ENCODE results near the gene NDUFS6.

- TF ChIP-seq, protein P1, sequence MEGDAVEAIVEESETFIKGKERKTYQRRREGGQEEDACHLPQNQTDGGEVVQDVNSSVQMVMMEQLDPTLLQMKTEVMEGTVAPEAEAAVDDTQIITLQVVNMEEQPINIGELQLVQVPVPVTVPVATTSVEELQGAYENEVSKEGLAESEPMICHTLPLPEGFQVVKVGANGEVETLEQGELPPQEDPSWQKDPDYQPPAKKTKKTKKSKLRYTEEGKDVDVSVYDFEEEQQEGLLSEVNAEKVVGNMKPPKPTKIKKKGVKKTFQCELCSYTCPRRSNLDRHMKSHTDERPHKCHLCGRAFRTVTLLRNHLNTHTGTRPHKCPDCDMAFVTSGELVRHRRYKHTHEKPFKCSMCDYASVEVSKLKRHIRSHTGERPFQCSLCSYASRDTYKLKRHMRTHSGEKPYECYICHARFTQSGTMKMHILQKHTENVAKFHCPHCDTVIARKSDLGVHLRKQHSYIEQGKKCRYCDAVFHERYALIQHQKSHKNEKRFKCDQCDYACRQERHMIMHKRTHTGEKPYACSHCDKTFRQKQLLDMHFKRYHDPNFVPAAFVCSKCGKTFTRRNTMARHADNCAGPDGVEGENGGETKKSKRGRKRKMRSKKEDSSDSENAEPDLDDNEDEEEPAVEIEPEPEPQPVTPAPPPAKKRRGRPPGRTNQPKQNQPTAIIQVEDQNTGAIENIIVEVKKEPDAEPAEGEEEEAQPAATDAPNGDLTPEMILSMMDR (IDR thresholded peaks at IDR 0.05; ENCODE audit: control extremely low read depth in 1 of 3, insufficient read depth in 1 of 3, low read depth in 1 of 3, low read length in 3 of 3): no peak
- TF ChIP-seq MAX (IDR thresholded peaks at IDR 0.05) (no peak), EP300 (IDR thresholded peaks at IDR 0.05; ENCODE audit: borderline replicate concordance in 1 of 2, low read depth in 2 of 2, low read length in 2 of 2) (no peak), YY1 (IDR thresholded peaks at IDR 0.05; ENCODE audit: low read depth, low read length) (no peak), RNF2 (IDR thresholded peaks at IDR 0.05; ENCODE audit: borderline replicate concordance, low read depth, low read length, missing control alignments, poor library complexity, severe bottlenecking) (no peak), POLR2A (IDR thresholded peaks at IDR 0.05; ENCODE audit: control extremely low read depth in 1 of 2, low read depth in 2 of 2, low read length in 2 of 2) (no peak), RAD21 (IDR thresholded peaks at IDR 0.05 in 1 of 2, conservative IDR thresholded peaks at IDR 0.05 in 1 of 2; ENCODE audit: low read depth in 2 of 2, low read length in 2 of 2) (no peak), GABPA (IDR thresholded peaks at IDR 0.05; ENCODE audit: borderline replicate concordance, insufficient read depth, low read length) (no peak), JUN (IDR thresholded peaks at IDR 0.05; ENCODE audit: low read depth, low read length) (no peak), JUND (IDR thresholded peaks at IDR 0.05; ENCODE audit: low read length) (no peak), CHD2 (IDR thresholded peaks at IDR 0.05; ENCODE audit: low read length) (no peak)
Measured at GRCh38 chr5:1857256-1857600, 56.0 kb downstream of the NDUFS6 start.
